DMS114 treated with DMSO at 0.1 percent for 48 hours (cell line): Measurements from ENCODE around the gene TULP4.
"Not testable (repeated sequence)": the region's sequence is repeated elsewhere in the genome, so short reads cannot be mapped to it uniquely, and the experiment has no call there.

Experiments used
- DNase-seq: peaks from one replicate; lab custom pipeline; 2025; ENCODE audit not compliant: unreplicated experiment; lab: John Stamatoyannopoulos, UW

The TULP4 gene

DNA sequence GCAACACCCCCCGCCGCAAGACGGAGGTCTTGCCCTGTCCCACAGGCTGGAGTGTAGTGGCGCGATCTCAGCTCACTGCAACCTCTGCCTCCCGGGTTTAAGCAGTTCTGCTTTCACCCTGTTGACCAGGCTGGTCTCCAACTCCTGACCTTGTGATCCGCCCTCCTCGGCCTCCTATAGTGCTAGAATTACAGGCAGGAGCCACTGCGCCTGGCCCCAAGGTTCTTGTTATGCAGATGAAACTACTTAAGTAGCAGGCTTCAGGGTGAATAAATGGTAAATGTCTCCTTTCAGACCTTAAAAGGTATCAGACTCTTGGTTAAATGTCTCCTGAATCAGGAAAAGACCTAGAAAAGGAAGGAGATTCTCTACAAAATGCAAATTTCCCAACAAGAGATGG is 152.2 kb downstream of the TULP4 start:
- DNase-seq, result no peak

DNA sequence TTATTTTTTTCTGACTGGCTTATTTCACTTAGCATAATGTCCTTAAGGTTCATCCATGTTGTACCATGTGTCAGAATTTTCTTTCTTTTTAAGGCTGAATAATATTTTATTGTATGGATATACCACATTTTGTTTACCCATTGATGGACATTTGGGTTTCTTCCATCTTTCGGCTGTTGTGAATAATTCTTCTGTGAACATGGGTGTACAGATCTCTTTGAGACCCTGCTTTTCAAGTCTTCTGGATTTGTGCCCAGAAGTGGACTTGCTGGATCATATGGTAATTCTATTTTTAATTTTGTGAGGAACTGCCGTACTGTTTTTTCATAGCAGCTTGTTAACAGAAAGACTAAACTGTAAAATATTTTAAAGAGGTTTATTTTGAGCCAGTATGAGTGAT is 153.0 kb downstream of the TULP4 start:
- DNase-seq, result no peak

DNA sequence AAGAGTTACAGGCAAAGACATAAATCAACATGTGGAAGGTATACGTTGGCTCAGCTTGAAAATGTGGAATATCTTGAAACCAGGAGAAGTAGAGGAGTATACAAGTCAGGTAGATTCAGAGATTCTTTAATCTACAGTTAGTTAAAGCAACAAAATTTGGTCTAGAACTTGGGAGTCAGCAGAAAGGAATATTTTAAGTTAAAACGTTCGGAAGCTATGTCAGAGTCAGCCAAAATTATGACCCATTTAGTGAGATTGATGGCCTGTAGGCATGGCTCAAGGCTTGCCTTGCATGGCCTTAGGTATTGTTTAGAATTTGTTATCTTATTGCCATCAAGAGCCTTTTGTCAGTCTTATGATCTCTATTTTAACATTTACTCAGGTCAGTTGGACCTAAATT is 153.5 kb downstream of the TULP4 start:
- no peak for DNase-seq

DNA sequence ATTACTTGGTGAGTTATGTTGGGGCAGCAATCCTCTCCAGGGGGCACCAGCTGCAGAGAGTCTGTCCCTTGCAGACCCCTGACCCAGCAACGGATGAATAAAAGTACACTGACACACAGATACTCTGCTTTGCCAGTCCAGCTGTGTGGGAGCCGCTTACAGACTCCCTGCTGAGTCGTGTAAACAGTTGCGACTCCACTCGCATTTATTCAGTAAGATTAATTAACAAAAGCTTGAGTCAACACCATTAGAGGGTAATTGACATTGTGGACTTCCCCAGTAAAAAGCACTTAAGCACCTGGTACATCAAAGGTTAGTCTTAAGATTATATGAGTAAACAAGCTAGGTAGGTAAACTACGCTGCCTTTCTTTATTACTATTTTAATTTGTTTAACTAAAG is 155.7 kb downstream of the TULP4 start:
- DNase-seq, result no peak

DNA sequence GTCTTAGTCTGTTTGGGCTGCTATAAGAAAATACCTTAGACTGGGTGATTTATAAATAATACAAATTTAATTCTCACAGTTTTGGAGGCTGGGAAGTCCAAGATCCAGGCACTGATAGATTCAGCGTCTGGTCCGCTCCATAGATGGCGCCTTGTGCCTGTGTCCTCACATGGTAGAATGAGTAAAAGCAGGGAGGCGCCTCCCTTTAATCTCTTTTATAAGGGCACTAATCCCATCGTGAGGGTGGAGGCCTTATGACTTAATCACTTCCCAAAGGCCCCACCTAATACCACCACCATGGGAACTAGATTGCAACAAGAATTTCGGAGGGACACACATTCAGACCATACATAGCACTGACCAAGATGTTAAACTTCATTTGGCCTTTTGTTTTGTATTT is 156.4 kb downstream of the TULP4 start:
- DNase-seq, result no peak

DNA sequence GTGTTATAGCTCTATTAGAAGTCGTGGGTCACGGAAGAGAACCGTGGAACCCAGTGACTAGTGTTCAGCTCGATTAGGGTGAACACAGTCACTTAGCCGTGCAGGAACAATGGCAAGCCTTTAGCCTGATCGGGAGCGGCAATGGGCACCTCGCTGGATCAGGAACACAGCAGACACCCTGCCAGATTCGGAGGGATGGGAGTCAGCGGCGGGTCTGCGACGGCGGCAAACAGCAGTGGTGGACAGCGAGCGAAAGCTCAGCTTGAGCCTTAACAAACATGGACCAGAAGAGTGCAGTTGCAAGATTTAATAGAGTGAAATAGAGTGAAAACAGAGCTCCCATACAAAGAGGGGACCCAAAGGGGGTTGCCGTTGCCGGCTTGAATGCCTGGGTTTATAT is 157.8 kb downstream of the TULP4 start:
- DNase-seq, result not testable (repeated sequence)

DNA sequence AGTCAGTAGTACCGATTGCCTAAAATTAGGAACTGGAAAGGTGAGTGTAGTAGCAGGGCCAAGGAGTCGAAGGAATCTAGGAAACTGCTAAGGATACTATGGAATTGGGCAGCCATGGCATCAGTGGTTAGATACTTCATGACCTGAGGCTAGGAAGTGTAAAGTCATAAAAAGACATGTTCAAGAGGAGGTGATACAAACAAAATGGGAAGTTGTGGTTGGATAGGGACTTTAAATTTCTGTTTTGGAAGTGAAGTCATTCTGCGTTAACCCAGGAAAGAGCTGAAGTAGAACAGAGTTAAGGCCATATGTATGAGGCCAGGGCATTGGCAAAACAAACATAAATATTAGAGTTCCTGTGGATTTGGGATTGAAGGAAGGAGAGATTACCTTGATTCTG is 159.1 kb downstream of the TULP4 start:
- no peak for DNase-seq

DNA sequence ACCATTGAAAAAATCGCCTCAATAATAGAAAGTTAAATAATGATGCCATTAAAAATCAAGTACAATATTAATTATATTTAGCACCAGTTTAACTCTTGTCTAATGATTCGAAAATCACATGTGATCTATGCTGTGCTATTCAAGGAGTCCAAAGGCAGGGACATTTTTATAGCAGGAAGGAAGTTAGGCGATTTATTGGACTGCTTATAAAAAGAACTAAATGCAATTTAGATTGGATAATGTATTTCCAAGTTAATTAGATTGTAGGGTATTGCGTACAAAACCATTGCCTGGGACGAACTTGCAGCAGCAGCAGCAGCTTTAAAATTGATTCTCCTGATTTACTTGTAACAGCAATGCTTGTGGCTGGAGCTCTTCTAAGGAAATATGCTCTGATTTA is 160.2 kb downstream of the TULP4 start:
- no peak for DNase-seq

DNA sequence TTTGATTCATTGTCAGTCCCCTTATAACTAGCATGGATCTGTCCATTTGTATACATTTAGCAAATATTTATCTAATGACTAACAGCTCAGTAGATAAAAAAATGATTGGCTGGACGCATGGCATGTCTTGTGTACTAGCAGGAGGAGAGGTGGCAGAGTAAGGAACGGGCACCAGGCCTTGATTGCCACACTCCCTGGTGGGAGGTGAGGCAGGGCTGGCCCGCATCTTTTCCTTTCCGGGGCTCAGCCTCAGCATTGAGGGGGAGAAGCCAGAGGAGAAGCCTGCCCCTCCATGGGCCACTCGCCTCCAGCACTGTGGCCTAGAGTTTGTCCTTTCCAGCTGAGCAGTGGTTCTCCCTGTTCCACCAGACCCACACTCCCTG is 162.7 kb downstream of the TULP4 start:
- no peak for DNase-seq

DNA sequence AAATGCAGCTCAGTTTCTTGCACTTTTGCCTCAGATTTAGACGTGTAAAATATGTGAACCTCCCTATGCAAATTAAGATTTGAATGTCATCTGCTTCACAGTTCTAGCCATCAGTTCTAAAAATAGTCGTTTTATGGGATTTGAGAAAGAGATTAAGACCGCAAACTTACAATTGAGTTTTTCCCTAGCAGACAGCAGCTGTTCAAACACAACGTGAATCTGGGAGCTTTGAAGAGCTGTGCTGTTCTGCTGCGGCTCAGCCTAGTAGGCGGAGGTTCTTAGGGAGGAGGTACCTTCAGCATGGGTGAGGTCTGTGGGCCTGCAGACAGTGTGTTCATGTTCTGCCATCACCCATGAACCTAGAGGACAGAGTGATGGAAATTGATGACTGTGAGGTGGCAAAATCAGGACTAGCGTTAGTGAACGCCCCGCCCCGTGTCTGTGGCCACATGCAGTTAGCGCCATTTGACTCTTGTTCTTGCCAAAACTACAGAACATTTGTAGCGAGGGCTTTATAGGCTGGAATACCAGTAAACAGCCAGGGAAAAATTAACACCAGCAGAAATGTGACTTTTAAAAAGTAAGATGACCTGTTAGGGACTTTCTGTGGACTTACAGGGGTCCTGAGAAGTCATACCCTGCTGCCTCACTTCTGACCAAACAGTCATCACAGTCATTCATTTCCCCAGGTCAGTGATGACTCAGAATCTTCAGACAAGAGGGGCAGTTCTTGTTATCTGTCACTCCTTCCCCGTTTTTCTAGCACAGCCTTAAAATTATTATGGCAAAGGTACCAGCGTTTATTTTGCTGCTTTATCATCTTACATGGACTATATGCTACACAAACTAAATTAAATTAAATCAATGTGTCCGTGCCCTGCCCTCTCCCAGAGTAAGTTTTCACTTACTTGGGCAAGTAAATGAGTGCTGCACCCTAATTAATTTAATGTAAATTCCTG is 163.4 kb downstream of the TULP4 start:
- no peak for DNase-seq

DNA sequence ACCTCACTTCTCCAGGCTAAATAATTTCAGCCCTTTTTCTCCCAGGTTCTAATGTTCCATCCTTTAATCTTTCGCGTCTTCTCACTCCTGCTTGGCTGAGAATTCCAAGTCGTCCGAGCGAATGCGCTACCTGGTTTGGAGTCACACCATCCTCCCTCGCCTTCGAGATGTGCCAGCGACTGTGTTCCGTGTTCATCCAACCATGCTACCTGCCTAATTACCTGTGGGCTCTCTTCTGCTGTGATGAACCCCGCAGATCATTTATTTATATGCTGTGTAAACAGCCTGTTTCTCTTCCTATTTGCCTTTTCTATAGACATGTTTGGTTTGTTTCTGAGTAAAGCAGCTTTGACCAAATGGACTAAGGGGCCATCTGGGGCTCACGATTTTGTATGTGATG is 164.1 kb downstream of the TULP4 start:
- no peak for DNase-seq

DNA sequence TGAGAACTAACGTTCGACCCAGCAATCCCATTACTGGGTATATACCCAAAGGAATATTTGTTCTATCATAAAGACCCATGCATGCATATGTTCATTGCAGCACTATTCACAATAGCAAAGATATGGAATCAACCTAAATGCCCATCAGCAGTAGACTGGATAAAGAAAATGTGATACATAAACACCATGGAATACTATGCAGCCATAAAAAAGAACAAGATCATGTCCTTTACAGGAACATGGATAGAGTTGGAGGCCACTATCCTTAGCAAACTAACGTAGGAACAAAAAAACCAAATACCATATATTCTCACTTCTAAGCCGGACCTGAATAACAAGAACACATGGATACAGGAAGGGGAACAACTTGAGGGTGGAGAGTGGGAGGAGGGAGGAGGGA is 165.5 kb downstream of the TULP4 start:
- not testable (repeated sequence) for DNase-seq

DNA sequence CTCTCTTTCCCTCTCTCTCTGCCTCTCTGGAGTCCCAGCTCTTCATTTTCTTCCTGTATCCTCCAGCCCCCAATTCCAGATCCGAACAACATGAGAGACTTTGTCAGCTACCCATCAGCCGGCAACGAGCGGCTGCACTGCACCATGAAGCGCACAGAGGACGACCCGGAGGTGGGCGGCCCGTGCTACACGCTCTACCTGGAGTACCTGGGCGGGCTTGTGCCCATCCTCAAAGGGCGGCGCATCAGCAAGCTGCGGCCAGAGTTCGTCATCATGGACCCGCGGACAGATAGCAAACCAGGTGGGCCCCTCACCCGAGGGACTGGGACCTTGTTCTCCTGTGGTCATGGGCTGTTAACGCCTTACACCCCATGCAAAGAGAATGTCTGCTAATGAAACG is 168.7 kb downstream of the TULP4 start:
- no peak for DNase-seq

DNA sequence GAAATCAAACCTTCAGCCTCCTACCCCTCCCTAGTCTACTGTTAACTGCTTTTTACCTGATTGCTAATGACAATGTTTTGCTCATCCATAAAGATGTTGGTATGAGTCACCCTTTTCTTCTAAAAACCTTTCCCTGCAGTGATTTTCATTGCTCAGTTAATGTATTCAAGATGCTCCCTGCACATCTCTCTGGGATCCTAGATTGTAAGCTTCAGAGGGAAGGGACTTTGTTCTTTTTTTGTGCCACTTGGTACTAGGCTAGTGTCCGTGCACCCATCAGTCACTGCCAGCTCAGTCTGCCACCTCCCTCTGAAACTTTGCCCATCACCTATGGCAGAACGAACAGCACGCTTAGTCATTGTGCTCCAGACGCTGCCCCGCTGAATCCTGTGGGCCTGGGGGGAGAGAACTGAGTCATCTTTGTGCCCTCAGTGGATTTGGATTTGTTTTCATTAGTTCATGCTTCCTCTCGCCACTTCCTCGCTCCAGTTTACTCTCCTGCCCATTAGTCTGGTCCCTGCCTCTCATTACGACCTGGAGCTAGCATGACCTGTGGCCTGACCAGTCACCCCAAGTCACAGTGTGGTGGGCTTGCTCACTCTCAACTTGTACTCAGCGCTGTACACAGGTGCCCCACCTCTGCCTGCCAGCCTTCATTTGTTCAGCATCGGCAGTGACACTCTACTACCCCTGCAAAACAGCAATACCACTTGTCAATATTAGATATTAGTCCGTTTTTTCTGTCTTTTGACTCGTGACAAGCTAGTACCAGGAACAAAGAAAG is 169.6 kb downstream of the TULP4 start:
- no peak for DNase-seq

DNA sequence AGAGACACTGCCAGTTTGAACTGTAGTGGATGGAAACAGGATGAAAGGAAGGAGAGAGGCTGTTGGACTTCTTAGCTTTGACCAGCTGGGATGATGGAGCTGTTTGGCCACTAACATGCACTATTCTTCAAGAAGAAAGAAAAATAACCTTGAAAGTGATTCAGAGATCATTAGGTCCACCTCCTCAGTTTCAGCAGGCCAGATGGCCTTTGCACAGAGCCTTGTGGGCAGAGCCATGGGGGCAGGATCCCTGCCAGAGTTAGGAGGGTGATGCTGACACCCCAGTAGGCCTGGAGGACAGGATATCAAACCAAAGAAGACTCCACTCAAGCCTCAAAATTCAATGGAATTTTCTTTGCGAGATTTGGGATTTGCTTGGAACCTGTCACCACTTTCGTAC is 173.2 kb downstream of the TULP4 start:
- DNase-seq, result no peak

DNA sequence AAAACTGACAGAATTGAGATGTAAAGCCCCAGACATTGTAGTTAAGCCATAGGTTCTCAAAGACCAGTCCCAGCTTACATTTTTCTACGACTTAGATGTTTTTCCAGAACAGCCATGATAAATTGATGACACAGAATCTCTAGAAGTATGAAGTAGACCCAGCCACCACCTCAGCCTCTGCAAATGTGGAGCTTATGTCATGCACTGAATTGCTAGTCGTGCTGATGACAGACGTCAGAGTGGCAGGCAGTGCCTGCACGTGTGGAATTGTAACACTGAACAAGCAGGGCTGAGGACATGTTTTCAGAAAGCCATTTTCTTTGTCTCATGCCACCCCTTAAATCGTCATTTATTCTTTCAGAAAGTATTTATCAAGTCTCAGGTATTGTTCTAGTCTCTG is 175.2 kb downstream of the TULP4 start:
- no peak for DNase-seq

DNA sequence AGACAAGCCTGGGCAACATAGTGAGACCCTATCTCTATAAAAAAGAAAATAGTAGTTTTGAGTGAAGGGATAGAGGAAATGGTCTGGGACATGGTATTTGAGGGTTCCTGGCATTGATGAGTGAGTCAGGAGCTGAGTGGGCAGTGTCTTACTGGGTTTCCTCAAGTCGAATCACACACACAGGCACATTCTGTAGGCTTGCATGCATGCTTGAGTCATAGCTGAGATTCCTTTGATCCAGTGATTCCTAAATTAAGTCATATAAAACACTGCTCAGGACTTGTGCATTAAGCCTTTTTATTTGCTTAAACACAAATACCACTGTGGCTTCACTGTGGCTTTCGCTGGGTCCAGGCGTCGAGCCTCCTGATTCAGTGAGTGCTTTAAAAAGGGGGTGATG is 175.8 kb downstream of the TULP4 start:
- no peak for DNase-seq

DNA sequence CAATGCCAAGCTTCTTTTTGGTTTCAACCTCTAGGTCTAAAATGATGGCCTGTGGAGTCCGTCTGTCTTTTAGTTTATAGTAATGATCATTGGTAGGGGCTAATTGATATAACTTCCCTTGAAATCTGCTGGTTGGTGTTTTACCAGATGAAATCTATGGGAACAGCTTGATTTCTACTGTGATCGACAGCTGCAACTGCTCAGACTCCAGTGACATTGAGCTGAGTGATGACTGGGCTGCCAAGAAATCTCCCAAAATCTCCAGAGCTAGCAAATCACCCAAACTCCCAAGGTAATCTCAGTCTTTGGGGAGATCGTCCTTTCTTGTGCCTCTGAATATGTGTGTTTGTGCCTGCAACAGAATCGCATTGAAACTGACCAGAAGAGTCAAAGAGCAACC is 177.2 kb downstream of the TULP4 start:
- no peak for DNase-seq

DNA sequence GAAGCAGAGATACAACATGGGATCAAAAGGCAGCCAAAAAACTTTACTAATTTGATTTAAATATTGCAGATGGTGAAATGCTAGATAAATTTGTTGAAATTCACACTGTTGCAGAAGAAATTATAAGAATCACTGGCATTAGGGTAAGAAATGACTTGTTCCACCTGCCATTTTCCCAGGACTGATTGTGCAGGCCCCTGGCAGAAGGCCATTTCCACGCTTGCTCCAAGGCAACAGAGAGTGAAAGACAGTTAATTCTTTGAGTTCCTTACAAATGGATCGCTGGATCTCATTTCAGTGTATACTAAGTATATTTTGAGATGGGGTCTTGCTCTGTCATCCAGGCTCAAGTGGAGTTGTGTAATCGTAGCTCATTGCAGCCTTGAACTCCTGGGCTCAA is 180.6 kb downstream of the TULP4 start:
- DNase-seq, result no peak

DNA sequence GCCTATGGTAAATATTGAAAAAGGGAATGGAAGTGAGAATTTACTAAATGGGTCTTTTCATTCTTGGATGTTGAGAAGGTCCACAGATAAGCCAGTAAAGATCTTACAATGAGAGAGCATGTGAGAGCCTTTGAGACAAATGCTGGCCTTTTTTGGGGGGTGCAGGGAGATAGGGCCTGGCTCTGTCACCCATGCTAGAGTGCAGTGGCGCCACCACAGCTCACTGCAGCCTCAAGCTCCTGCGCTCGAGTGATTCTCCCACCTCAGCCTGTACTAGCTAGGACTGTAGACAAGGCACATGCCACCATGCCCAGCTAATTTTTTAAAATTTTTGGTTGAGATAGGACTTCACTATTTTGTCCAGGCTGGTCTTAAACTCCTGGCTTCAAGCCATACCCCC is 184.4 kb downstream of the TULP4 start:
- DNase-seq, result no peak

DNA sequence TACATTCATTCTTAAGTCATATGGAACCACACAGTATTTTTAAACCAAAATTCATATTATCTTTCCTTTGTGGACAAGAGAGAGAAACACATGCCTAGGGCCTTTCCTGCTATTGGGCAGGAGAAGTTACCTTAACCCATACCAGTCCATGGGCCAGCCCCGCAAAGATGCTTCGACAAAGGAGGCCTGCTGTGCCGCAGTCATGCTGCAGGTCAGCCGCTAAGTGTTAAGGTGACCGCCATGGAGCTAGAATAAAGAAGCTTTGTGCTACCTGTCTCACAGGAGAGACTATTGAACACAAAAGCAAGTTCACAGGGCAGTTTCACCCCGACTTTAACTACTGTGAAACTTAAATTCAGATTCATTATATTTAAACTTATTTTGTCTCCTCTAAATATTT is 185.4 kb downstream of the TULP4 start:
- DNase-seq, result no peak

DNA sequence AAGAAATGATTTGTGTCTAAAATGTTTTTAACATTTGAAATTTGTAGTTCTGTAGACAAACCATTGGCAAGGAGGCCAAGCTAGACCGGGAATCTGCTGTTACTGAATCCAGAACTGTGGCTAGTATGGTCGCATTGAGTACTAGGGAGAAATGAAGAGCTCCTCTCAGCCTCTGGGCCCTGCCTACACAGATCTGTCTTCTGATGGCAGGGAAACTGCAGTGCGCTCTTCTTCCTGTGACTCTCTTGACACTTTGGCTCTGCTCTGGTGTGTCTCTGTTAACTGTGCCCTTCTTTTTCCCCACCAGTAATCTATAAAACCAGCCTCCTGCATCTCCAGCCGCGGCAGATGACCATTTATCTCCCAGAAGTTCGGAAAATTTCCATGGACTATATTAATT is 186.1 kb downstream of the TULP4 start:
- no peak for DNase-seq
